Heart left ventricle (tissue), 16 donors: ENCODE measurements around the gene DUSP12. TPM values are rescaled to one million over a fixed set of nuclear protein-coding genes. Genes with fewer than 3 reads are reported as not detected.

Source experiments
- ATAC-seq, 4 donors: fragments of 200-7000 bp; cut with Tn5 transposase; one replicate each; pipeline ENCODE4 v1.9.1; 2020 to 2022; ENCODE audit warnings: moderate library complexity in 4 of 4, mild to moderate bottlenecking in 3 of 4, moderate number of reproducible peaks in 1 of 4
- DNase-seq, 5 donors: peaks; one replicate each; pipeline ENCODE4 v3.0.0-alpha.2; 2020
- H3K27ac ChIP-seq, 12 donors: fragments of 200-600 bp; sonication (generic) in 4 of 12; one replicate each; pipeline versions ENCODE4 v1.5.0 to v1.8.0; 2016 to 2022; ENCODE audit warnings: mild to moderate bottlenecking in 2 of 12
- H3K27me3 ChIP-seq, 9 donors: fragments of 200-600 bp; sonication (generic) in 2 of 9; one replicate each; pipeline versions ENCODE4 v1.5.1 to v1.8.0; 2016 to 2022; ENCODE audit warnings: mild to moderate bottlenecking in 3 of 9
- H3K36me3 ChIP-seq, 9 donors: fragments of 200-600 bp; sonication (generic) in 2 of 9; one replicate each; pipeline versions ENCODE4 v1.5.0 to v1.8.0; 2018 to 2022; ENCODE audit warnings: mild to moderate bottlenecking in 2 of 9
- H3K4me1 ChIP-seq, 12 donors: fragments of 200-600 bp; sonication (generic) in 4 of 12; one replicate each; pipeline versions ENCODE4 v1.5.0 to v1.8.0; 2016 to 2022; ENCODE audit warnings: mild to moderate bottlenecking in 3 of 12
- H3K4me3 ChIP-seq, 12 donors: fragments of 200-600 bp; sonication (generic) in 4 of 12; one replicate each; pipeline versions ENCODE4 v1.5.0 to v1.8.0; 2017 to 2022; ENCODE audit warnings: mild to moderate bottlenecking in 9 of 12, moderate library complexity in 4 of 12
- H3K9me3 ChIP-seq, 12 donors: fragments of 200-600 bp; sonication (generic) in 4 of 12; one replicate each; pipeline versions ENCODE4 v1.5.0 to v1.8.0; 2016 to 2022; ENCODE audit warnings: mild to moderate bottlenecking in 1 of 12
- POLR2A ChIP-seq, 2 donors: fragments of 450-650 bp; IDR thresholded peaks; one replicate each; pipeline ENCODE4 v1.6.1; 2017; ENCODE audit warnings: antibody characterized with exemption in 2 of 2, mild to moderate bottlenecking in 2 of 2, moderate library complexity in 2 of 2
- WGBS, 4 donors: extraction: QIAGEN DNeasy Blood & Tissue Kit in 2 of 4; methylation state at CpG; one replicate each; pipeline versions ENCODE4 v1.1.5 to v1.1.7; 2013 to 2018; 5-methylcytosine and 5-hydroxymethylcytosine counted together
- intact Hi-C, 10 donors: fragments of 100-400 bp; cut with DNase I; formaldehyde crosslinking; loops; one replicate each; pipeline versions ENCODE4 v1.11.1 to v1.14.2; 2022
- polyA plus RNA-seq, 2 donors: library from polyadenylated mRNA; stranded (reverse); fragments of 200-250 nt; gene quantifications; one replicate each; pipeline ENCODE4 v1.2.3, GENCODE V29; 2013
- total RNA-seq, 9 donors: library from RNA; depleted of rRNA in 2 of 9; stranded (reverse); fragments of >200 nt in 2 of 9; fragmentation: NEBNext Ultra II Directional in 3 of 9; extraction: Animal tissue kit (Norgen Biotek cat#: 25700) in 3 of 9; gene quantifications; one replicate each; pipeline versions ENCODE4 v1.1.0 to v1.2.4, GENCODE V29; 2016 to 2023
- TF ChIP-seq, protein P1 (sequence below), 12 donors: fragments of 200-600 bp; sonication (generic) in 4 of 12; IDR thresholded peaks; one replicate each; pipeline versions ENCODE4 v1.5.0 to v1.8.0; 2018 to 2022; ENCODE audit warnings: antibody characterized with exemption in 12 of 12, mild to moderate bottlenecking in 5 of 12
- donor health status: ischemic (EF 13 %, LVEDD 7.1; RV severe dilation, severe dysfunction).
- donor health status: healthy with polysubstance abuse.
- donor health status: DM: no; HTN: yes; CAD: no.
- donor health status: DM: no; HTN: no; CAD: no.
- donor health status: ischemic (EF 25% LVEDD 6.9; RV normal size, moderate dysfunction).
- donor health status: ischemic (EF 25% LVEDD 5.7; RV mildly dilated, moderate dysfunction).
- donor health status: healthy.
- donor health status: DM: yes; HTN: yes; CAD: no.
- donor health status: ischemic (EF 35%, LVEDD 5.7; RV mildly dilated, moderate dysfunction).
- donor health status: nonischemic (EF 11% LVEDD 7.7; RV severe dilation, severe dysfunction).
- donor health status: DM: yes; HTN: yes; CAD: no.
- donor health status: PGD.
- donor health status: ischemic (EF 29% LVEDD 5.4; RV normal size, mild dysfunction).
- donor health status: nonischemic (EF 23%, LVEDD 6.1; RV moderate dilation, normal function).

The DUSP12 gene
- total and polyA plus RNA-seq, 11 donors, result 5.2 to 18.1 (median 7.1) TPM

DNA sequence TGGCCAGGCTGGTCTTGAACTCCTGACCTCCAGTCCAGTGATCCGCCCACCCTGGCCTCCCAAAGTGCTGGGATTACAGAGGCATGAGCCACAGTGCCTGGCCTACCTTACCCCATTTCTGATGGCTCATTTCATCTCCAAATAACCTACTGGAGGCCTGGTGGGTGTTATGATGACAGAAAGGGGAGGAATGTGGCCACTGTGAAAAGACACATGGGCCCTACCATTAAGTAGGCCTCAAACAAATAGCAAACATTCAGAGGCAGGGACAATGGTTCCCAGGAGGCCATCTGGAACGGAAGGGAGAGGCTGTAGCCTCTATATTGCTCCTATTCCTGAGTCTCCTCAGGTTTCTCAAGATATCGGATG is 43.5 kb upstream of the DUSP12 start:
- WGBS, 4 donors, result 52 to 72% (median 64%) methylated on average over 3 of the region's 3 CpGs
- ATAC-seq (no peak), DNase-seq (no peak)
- Histone ChIP-seq H3K36me3 (no peaks in the 10 kb centered on the region), H3K27ac (peak overlapping the region in 9 of 12 donors; percentile 0 to 69 (median 61)), H3K9me3 (no peaks in the 10 kb centered on the region), H3K4me1 (peaks cover 0 to 16% (median 3%) of the 10 kb centered on the region in 12 donors), H3K4me3 (no peak overlapping the region), H3K27me3 (peaks cover 0 to 13% (median 0%) of the 10 kb centered on the region in 9 donors)
- intact Hi-C loops, result no loop called here
- TF ChIP-seq POLR2A (IDR thresholded peaks at IDR 0.05), result no peak
- TF ChIP-seq, protein P1, sequence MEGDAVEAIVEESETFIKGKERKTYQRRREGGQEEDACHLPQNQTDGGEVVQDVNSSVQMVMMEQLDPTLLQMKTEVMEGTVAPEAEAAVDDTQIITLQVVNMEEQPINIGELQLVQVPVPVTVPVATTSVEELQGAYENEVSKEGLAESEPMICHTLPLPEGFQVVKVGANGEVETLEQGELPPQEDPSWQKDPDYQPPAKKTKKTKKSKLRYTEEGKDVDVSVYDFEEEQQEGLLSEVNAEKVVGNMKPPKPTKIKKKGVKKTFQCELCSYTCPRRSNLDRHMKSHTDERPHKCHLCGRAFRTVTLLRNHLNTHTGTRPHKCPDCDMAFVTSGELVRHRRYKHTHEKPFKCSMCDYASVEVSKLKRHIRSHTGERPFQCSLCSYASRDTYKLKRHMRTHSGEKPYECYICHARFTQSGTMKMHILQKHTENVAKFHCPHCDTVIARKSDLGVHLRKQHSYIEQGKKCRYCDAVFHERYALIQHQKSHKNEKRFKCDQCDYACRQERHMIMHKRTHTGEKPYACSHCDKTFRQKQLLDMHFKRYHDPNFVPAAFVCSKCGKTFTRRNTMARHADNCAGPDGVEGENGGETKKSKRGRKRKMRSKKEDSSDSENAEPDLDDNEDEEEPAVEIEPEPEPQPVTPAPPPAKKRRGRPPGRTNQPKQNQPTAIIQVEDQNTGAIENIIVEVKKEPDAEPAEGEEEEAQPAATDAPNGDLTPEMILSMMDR (IDR thresholded peaks at IDR 0.05), result no peak

GRCh38 chr1:161706482-161707347 is 42.9 kb upstream of the DUSP12 start, which contains the start of gene FCRLA:
FCRLA (plus strand) TSS chr1:161707229; CDS start chr1:161707265, 36 bp downstream.
- Histone ChIP-seq H3K9me3 (no peaks in the 10 kb centered on the region), H3K27me3 (peaks cover 0 to 15% (median 0%) of the 10 kb centered on the region in 9 donors), H3K36me3 (no peaks in the 10 kb centered on the region), H3K4me1 (peaks cover 0 to 16% (median 3%) of the 10 kb centered on the region in 12 donors), H3K27ac (peak within 1 kb of the TSS in 9 of 12 donors; percentile 0 to 69 (median 61)), H3K4me3 (no peak within 1 kb of the TSS)
- DNase-seq (peak in 2 of 5 donors; percentile 37 to 43), ATAC-seq (peak; percentile 67 to 96 (median 93))
- intact Hi-C loops, result no loop called here
- WGBS, 4 donors, result 27 to 38% (median 30%) methylated on average over 4 of the region's 4 CpGs
- TF ChIP-seq POLR2A (IDR thresholded peaks at IDR 0.05), result no peak
- TF ChIP-seq, protein P1 (IDR thresholded peaks at IDR 0.05), result no peak

DNA sequence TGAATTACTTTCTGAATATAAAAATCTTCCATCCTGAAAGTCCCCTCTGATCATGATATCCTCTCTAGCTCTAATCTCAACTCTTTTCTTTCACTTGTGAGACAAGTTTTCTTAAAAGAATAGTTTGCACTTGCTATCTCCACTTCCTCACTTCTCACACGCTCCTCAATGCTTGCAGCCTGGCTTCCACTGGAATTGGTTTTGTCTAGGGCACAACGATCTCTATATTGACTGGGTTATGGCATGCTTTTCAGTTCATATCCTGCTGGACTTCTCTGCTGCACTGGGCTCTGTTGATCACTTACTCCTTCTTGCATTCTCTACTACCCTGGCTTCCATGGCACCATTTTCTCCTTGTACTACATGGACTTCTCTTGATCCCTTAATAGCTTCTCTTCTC is 42.1 kb upstream of the DUSP12 start:
- WGBS, 4 donors, result 87 to 97% (median 94%) methylated on average over 2 of the region's 2 CpGs
- intact Hi-C loops, result no loop called here
- DNase-seq, result no peak
- no peak for ATAC-seq
- Histone ChIP-seq H3K4me3 (no peak overlapping the region), H3K27ac (peak overlapping the region in 3 of 12 donors; percentile 61 to 62 (median 61)), H3K9me3 (no peaks in the 10 kb centered on the region), H3K36me3 (no peaks in the 10 kb centered on the region), H3K27me3 (peaks cover 0 to 15% (median 0%) of the 10 kb centered on the region in 9 donors), H3K4me1 (peaks cover 0 to 16% (median 3%) of the 10 kb centered on the region in 12 donors)
- TF ChIP-seq POLR2A (IDR thresholded peaks at IDR 0.05), result no peak
- TF ChIP-seq, protein P1 (IDR thresholded peaks at IDR 0.05), result no peak

DNA sequence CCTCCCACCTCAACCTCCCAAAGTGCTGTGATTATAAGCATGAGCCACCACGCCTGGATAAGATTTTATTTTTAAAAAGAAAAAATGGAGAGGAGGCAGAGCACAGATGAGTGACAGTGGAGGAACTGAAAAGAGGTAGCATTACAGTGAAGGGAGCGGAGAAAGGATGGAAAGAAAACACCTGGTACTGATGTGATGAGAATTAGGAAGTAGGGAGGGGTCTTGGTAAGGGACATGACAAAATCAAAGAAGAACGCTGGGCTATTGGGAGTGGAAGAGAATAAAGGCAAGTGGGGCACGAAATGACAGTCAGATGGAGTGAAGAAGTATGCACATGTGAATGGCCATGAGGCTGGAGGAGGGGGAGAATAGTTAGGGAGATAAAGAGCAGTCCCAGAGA is 40.2 kb upstream of the DUSP12 start:
- Histone ChIP-seq H3K27ac (no peak overlapping the region), H3K9me3 (no peaks in the 10 kb centered on the region), H3K36me3 (no peaks in the 10 kb centered on the region), H3K27me3 (peaks cover 0 to 22% (median 0%) of the 10 kb centered on the region in 9 donors), H3K4me1 (peaks cover 0 to 16% (median 3%) of the 10 kb centered on the region in 12 donors), H3K4me3 (no peak overlapping the region)
- intact Hi-C loops, result no loop called here
- DNase-seq, result no peak
- no peak for ATAC-seq
- TF ChIP-seq POLR2A (IDR thresholded peaks at IDR 0.05), result no peak
- TF ChIP-seq, protein P1 (IDR thresholded peaks at IDR 0.05), result no peak
- 79 to 83% (median 81%) methylated on average over 4 of the region's 4 CpGs for WGBS, 4 donors
